SK-N-MC (cell line): ENCODE data around the gene TXNDC11.

Source experiments
- EZH2 ChIP-seq: fragments of 200-600 bp; sonication (generic); IDR thresholded peaks from one replicate; pipeline ENCODE4 v1.6.1; 2017; ENCODE audit warnings: antibody characterized with exemption
- POLR2AphosphoS5 ChIP-seq: IDR thresholded peaks from 2 replicates; pipeline ENCODE4 v1.6.1; 2012; ENCODE audit warnings: mild to moderate bottlenecking, low read depth, low read length, borderline replicate concordance

DNA sequence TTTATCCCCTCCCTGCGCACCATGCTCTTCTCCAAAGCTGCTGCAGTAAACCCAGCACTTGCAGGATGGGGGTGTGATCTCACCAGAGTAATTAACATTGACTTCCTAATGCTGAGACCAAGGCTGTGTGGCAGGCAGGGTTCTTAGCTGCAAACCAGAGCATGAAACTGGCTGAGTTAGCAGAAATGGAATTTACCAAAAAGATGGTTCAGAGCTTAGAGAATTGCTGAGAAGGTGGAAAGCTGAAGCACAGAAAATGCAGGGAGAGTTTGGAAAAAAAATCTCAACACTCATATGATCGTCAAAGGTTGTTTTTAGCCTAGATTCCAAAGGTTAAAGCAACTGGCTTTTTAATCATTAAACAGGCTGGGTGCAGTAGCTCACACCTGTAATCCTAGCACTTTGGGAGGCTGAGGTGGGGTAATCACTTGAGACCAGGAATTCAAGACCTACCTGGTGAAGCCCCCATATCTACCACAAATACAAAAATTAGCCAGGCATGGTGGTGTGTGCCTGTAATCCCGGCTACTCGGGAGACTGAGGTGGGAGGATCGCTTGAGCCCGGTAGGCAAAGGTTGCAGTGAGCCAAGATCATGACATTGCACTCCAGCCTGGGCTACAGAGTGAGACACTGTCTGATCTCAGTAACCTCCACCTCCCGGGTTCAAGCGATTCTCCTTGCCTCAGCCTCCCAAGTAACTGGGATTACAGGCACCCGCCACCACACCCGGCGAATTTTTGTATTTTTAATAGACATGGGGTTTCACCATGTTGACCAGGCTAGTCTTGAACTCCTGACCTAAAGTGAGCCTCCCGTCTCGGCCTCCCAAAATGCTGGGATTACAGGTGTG lies 6.0 kb upstream of the TXNDC11 start:
- TF ChIP-seq POLR2AphosphoS5 (no peak), EZH2 (no peak)
